Rectal smooth muscle tissue (tissue), 1 donor: Measurements from ENCODE around the gene PRRG2.

Experiments
- H3K27ac ChIP-seq: one replicate; pipeline ENCODE4 v1.7.0; 2013; ENCODE audit warnings: low read depth, low read length, inconsistent platforms
- H3K27me3 ChIP-seq: one replicate; pipeline ENCODE4 v1.7.0; 2013; ENCODE audit warnings: low read length; ENCODE audit not compliant: control insufficient read depth, insufficient read depth
- H3K36me3 ChIP-seq: one replicate; pipeline ENCODE4 v1.7.0; 2013; ENCODE audit warnings: low read length; ENCODE audit not compliant: control insufficient read depth, insufficient read depth
- H3K4me1 ChIP-seq: one replicate; pipeline ENCODE4 v1.7.0; 2013; ENCODE audit warnings: low read length; ENCODE audit not compliant: control insufficient read depth, insufficient read depth
- H3K4me3 ChIP-seq: one replicate; pipeline ENCODE4 v1.7.0; 2013; ENCODE audit warnings: low read length
- H3K9ac ChIP-seq: one replicate; pipeline ENCODE4 v1.7.0; 2013; ENCODE audit warnings: low read length

PRRG2 gene

DNA sequence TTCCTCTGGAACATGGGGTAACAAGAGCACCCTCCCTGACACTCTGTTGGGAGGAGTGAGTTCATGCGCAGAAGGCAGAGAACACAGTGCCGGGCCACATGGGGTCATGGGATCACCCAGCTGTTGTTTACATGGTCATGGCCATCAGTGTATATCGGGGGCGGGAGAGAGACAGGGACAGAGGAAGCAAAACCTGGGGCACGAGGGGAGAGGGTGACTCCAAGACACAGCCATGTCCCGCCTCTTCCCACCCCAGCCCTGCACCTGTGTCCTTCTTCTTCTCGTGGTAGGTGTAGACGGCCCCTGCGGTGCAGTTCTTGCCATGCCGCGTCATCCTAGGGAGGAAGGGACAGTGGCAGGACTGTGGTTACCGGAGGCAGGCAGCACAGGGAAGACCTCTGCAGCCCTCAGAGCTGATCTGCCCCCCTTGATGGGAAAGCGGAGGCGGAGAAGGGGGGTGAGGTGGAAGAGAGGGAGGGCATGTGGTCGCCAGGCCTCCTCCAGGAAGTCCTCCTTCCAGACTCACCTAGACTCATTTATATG is 20.7 kb upstream of the PRRG2 start:
- peaks cover 13% of the 10 kb centered on the region for H3K36me3 ChIP-seq
- peak overlapping the region; percentile 25 for H3K4me3 ChIP-seq
- no peak overlapping the region for H3K27ac ChIP-seq
- no peak overlapping the region for H3K9ac ChIP-seq
- no peaks in the 10 kb centered on the region for H3K27me3 ChIP-seq
- peaks cover 3% of the 10 kb centered on the region for H3K4me1 ChIP-seq

DNA sequence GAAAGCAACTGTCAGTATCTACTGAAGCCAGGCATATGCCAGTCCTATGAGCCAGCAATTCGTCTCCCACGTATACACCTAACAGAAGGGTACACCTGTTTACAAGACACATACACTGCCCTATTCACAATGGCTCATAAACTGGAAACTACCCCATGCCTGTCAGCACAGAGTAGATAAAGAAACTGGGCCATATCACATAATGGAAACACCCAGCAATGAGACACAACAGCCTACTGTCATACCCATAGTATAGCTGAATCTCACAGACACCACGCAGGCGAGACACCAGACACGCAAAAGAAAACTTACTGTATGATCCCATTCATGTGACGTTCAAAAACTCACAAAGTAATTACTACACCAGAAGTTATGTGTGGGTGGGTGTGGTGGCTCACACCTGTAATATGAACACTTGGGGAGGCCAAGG is 16.5 kb upstream of the PRRG2 start:
- Histone ChIP-seq H3K27me3 (no peaks in the 10 kb centered on the region), H3K4me1 (no peaks in the 10 kb centered on the region), H3K27ac (no peak overlapping the region), H3K4me3 (no peak overlapping the region), H3K36me3 (no peaks in the 10 kb centered on the region), H3K9ac (peak overlapping the region; percentile 27)

DNA sequence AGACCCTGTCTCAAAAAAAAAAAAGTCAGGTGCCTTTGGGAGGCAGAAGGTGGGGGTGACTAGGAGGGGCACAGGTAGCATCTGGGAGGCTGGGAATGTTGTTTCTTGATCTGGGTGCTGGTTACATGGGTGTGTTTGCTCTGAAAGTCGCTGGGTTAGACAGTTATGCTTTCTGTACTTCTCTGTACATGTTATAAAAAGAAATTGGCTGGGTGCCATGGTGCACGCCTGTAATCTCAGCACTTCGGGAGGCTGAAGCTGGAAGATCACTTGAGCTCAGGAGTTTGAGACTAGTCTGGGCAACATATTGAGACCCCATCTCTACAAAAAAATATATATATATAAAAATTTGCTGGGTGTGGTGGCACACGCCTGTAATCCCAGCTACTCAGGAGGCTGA is 15.9 kb upstream of the PRRG2 start:
- Histone ChIP-seq H3K4me1 (peaks cover under 1% of the 10 kb centered on the region), H3K9ac (no peak overlapping the region), H3K27me3 (no peaks in the 10 kb centered on the region), H3K27ac (no peak overlapping the region), H3K36me3 (no peaks in the 10 kb centered on the region), H3K4me3 (no peak overlapping the region)

DNA sequence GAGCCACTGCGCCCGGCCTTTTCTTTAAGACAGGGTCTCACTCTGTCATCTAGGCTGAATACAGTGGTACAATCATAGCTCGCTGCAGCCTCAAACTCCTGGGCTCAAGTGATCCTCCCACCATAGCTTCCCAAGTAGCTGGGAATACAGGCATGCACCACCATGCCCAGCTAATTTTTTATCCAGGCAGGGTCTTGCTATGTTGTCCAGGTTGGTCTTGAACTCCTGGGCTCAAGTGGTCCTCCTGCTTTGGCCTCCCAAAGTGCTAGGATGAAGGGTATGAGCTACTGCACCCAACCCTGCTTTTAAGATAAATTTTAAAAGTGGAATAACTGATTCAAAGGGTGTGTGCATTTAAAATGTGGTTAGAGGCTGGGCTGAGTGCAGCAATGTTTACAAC is 14.8 kb upstream of the PRRG2 start:
- no peaks in the 10 kb centered on the region for H3K27me3 ChIP-seq
- no peak overlapping the region for H3K9ac ChIP-seq
- no peak overlapping the region for H3K27ac ChIP-seq
- peaks cover 4% of the 10 kb centered on the region for H3K4me1 ChIP-seq
- no peaks in the 10 kb centered on the region for H3K36me3 ChIP-seq
- H3K4me3 ChIP-seq = no peak overlapping the region

GRCh38 chr19:49567861-49568441 is 13.2 kb upstream of the PRRG2 start:
- Histone ChIP-seq H3K36me3 (no peaks in the 10 kb centered on the region), H3K4me3 (no peak overlapping the region), H3K27ac (no peak overlapping the region), H3K27me3 (no peaks in the 10 kb centered on the region), H3K4me1 (peaks cover 4% of the 10 kb centered on the region), H3K9ac (no peak overlapping the region)

GRCh38 chr19:49570138-49570856 is 10.8 kb upstream of the PRRG2 start:
- Histone ChIP-seq H3K4me1 (peaks cover 4% of the 10 kb centered on the region), H3K9ac (no peak overlapping the region)

DNA sequence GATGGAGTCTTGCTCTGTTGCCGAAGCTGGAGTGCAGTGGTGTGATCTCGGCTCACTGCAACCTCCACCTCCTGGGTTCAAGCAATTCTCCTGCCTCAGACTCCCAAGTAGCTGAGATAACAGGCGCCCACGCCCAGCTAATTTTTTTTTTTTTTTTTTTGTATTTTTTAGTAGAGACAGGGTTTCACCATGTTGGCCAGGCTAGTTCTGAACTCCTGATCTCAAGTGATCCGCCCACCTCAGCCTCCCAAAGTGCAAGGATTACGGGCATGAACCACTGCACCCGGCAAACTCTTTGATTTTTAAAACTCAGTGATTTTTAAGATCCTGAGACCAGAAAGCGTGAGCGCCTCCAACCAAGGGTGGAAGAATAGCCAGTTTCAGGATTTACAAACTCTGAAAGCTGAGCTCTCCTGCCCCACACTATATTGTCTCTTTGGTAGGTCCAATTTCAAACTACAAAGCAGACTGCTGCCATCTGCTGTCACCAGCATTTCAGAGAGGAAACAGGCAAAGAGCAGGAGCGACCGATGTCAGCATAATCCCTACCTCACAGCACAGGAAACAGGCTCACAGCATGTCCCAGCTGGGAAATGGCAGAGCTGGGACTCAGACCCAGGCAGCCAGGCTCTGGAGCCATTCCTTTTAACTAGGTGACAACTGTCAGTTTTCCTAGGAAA is 10.0 kb upstream of the PRRG2 start:
- Histone ChIP-seq H3K27ac (no peak overlapping the region), H3K9ac (no peak overlapping the region), H3K4me3 (no peak overlapping the region), H3K4me1 (peaks cover 4% of the 10 kb centered on the region), H3K36me3 (peaks cover 9% of the 10 kb centered on the region), H3K27me3 (no peaks in the 10 kb centered on the region)

More at GRCh38 chr19:49570138-49570856, 10.8 kb upstream of the PRRG2 start:
- peaks cover 5% of the 10 kb centered on the region for H3K36me3 ChIP-seq
- H3K4me3 ChIP-seq = peak overlapping the region; percentile 3
- no peaks in the 10 kb centered on the region for H3K27me3 ChIP-seq
- no peak overlapping the region for H3K27ac ChIP-seq

DNA sequence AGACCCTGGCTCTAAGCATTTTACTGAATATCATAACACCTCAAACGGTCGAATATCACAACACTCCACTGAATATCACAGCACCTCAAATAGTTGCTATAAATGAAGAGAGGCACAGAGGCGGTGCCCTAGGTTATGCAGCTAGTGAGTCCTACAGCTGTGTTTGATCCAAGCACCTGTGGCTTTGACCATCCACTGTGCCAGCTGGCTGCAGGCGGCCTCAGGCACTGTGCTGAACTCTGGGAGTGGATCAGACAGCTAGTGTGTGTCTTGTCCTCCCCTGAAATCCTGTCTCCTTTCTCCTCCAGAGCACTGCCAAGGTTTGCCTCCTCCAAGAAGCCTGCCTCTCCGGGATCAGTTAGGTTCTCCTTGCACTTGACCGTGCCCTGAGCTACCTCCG is 8.1 kb upstream of the PRRG2 start:
- H3K9ac ChIP-seq = no peak overlapping the region
- no peaks in the 10 kb centered on the region for H3K27me3 ChIP-seq
- peaks cover 9% of the 10 kb centered on the region for H3K36me3 ChIP-seq
- no peak overlapping the region for H3K4me3 ChIP-seq
- H3K4me1 ChIP-seq = peaks cover 4% of the 10 kb centered on the region
- no peak overlapping the region for H3K27ac ChIP-seq

DNA sequence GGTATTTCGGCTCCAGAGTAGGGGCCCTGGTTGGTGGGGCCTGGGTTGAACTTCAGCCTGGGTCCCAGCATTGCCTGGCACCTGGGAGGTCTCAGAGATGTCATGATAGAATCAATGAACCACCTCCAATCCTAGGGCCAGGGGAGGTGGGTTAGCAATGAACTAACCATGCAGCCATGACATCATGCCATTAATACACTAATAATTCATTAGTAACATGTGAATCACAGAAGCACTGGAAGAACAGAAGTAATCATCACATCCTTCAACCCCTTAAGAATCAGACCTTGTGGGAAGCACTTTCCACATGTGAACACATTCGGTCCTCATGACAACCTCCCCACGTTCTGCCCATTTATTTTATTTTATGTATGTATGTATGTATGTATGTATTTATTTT is 7.7 kb upstream of the PRRG2 start:
- no peak overlapping the region for H3K27ac ChIP-seq
- H3K36me3 ChIP-seq = peaks cover 9% of the 10 kb centered on the region
- H3K4me3 ChIP-seq = no peak overlapping the region
- peaks cover 4% of the 10 kb centered on the region for H3K4me1 ChIP-seq
- H3K27me3 ChIP-seq = no peaks in the 10 kb centered on the region
- H3K9ac ChIP-seq = no peak overlapping the region

DNA sequence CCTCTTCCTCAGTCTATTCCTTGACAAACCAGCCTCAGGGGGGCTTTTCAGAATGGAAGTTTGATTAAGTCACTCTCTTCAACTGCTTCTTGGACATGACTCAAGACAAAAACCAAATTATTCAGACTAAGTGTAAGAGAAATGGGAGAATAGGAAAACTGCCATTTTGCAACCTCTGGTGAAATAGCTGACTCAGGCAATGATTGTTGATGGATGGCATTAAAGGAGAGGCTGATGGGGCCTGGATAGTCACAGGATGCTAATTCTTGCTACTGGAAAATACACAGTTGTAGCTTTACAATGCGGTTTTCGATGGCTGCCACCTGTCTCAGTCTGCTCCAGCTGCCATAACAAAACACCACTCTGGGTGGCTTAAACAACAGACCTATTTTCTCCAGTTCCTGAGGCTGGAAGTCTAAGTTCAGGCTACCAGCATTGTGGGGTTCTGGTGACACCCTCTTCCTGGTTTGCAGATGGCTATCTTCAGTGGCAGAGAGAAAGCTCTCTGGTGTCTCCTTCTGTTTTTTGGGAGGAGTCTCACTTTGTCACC is 6.8 kb upstream of the PRRG2 start:
- Histone ChIP-seq H3K4me3 (no peak overlapping the region), H3K27ac (no peak overlapping the region), H3K4me1 (peaks cover 4% of the 10 kb centered on the region), H3K9ac (no peak overlapping the region), H3K27me3 (no peaks in the 10 kb centered on the region), H3K36me3 (peaks cover 9% of the 10 kb centered on the region)

DNA sequence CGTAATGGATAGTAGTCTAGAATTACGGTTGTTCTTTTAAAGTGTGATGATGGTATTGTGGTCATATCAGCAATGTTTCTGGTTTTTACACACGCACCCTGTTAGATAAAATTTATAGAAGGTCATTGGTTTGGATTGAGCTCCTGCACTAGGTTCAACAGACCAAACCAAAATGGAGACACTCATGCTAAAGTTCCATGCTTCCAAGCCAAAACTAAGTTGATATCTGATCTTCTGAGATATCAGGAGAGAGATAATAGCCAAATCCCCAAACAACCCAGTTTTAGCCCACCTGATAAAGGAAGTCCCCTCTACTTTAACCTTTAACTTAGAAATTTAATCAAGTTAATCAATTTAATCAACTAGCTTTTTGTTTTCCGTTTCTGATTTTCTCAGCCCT is 1.9 kb upstream of the PRRG2 start:
- H3K4me1 ChIP-seq = peaks cover 3% of the 10 kb centered on the region
- peaks cover 5% of the 10 kb centered on the region for H3K36me3 ChIP-seq
- H3K27me3 ChIP-seq = no peaks in the 10 kb centered on the region
- H3K27ac ChIP-seq = no peak overlapping the region
- H3K4me3 ChIP-seq = no peak overlapping the region
- no peak overlapping the region for H3K9ac ChIP-seq

DNA sequence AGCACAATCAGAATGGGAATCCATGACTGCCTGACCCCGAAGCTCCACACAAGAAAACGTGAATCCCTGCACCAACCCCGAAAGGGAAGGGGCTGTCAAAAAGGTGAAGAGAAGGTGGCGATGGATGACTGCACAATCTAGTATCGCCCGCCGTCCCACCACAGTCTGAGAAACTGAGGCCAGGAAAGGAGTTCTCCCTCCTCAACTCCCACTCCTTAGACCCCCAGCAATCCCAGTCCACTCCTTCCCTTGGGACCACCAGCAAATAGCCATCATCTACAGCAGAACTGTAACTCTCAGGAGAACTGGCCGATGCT is 1.2 kb upstream of the PRRG2 start:
- no peaks in the 10 kb centered on the region for H3K27me3 ChIP-seq
- peak overlapping the region; percentile 74 for H3K4me3 ChIP-seq
- H3K27ac ChIP-seq = peak overlapping the region; percentile 38
- H3K9ac ChIP-seq = peak overlapping the region; percentile 52
- H3K4me1 ChIP-seq = peaks cover 3% of the 10 kb centered on the region
- H3K36me3 ChIP-seq = peaks cover 5% of the 10 kb centered on the region
